Right lobe of liver (tissue), 6 donors: Measurements from ENCODE around the gene HSPA12B. TPM values are rescaled to one million over a fixed set of nuclear protein-coding genes. Genes with fewer than 3 reads are reported as not detected.

Experiments
- ATAC-seq, 4 donors: fragments of 200-7000 bp; cut with Tn5 transposase; one replicate each; pipeline ENCODE4 v1.9.1; 2020; ENCODE audit warnings: mild to moderate bottlenecking in 4 of 4, moderate library complexity in 4 of 4
- DNase-seq, 3 donors: peaks; one replicate each; pipeline ENCODE4 v3.0.0-alpha.2; 2020
- H3K27ac ChIP-seq, 3 donors: fragments of 200-600 bp; one replicate each; pipeline ENCODE4 v1.8.0; 2022
- H3K27me3 ChIP-seq, 2 donors: fragments of 200-600 bp; one replicate each; pipeline ENCODE4 v1.8.0; 2022
- H3K36me3 ChIP-seq, 4 donors: fragments of 200-600 bp; sonication (generic) in 1 of 4; one replicate each; pipeline versions ENCODE4 v1.5.1 to v1.8.0; 2017 to 2022; ENCODE audit warnings: control low read depth in 1 of 4
- H3K4me1 ChIP-seq, 4 donors: fragments of 200-600 bp; sonication (generic) in 1 of 4; one replicate each; pipeline versions ENCODE4 v1.5.1 to v1.8.0; 2017 to 2022; ENCODE audit warnings: control low read depth in 1 of 4
- H3K4me3 ChIP-seq, 3 donors: fragments of 200-600 bp; one replicate each; pipeline ENCODE4 v1.8.0; 2022
- H3K9me3 ChIP-seq, 4 donors: fragments of 200-600 bp; sonication (generic) in 1 of 4; one replicate each; pipeline versions ENCODE4 v1.5.1 to v1.8.0; 2017 to 2022; ENCODE audit warnings: control low read depth in 1 of 4
- CTCF ChIP-seq, 4 donors: fragments of 200-600 bp in 3 of 4; fragments of 450-650 bp in 1 of 4; IDR thresholded peaks; one replicate each; pipeline versions ENCODE4 v1.5.1 to v1.8.0; 2016 to 2022; ENCODE audit warnings: antibody characterized with exemption in 4 of 4, mild to moderate bottlenecking in 2 of 4
- POLR2A ChIP-seq: fragments of 450-650 bp; IDR thresholded peaks from one replicate; pipeline ENCODE4 v1.6.1; 2017; ENCODE audit warnings: antibody characterized with exemption, mild to moderate bottlenecking
- WGBS: methylation state at CpG from one replicate; pipeline ENCODE4 v1.1.6; 2018; ENCODE audit warnings: low coverage, low lambda C conversion rate; ENCODE audit not compliant: insufficient coverage; ENCODE audit errors: missing lambda C conversion rate; 5-methylcytosine and 5-hydroxymethylcytosine counted together
- intact Hi-C, 2 donors: fragments of 100-400 bp; cut with DNase I; formaldehyde crosslinking; loops; one replicate each; pipeline versions ENCODE4 v1.11.2 to v1.14.1; 2022
- total RNA-seq, 6 experiments: library from RNA; depleted of rRNA in 2 of 6; stranded (reverse); fragments of >200 nt in 2 of 6; fragmentation: NEBNext Ultra II Directional in 3 of 6; extraction: Animal tissue kit (Norgen Biotek cat#: 25700) in 3 of 6; gene quantifications; one replicate each; pipeline versions ENCODE4 v1.1.0 to v1.2.4, GENCODE V29; 2016 to 2023
- donor health status: DM: no; HTN: yes; CAD: no.
- donor health status: DM: no; HTN: no; CAD: no.
- donor health status: DM: no; HTN: no; CAD: no.
- donor health status: DM: no; HTN: yes; CAD: no.
- donor health status: DM: no; HTN: yes; CAD: no.

The HSPA12B gene
- total RNA-seq, 6 experiments from 2014 or later: 0.46 to 2.2 (median 0.97) TPM

- H3K9me3 ChIP-seq: no peaks in the 10 kb centered on the region
- H3K36me3 ChIP-seq: no peaks in the 10 kb centered on the region
- peak overlapping the region; percentile 56 to 73 (median 60) for H3K27ac ChIP-seq
- no peaks in the 10 kb centered on the region for H3K27me3 ChIP-seq
- DNase-seq (peak; percentile 68 to 78 (median 75)), ATAC-seq (peak; percentile 48 to 58 (median 57))
- WGBS: 12% methylated on average over 9 of the region's 51 CpGs
- H3K4me1 ChIP-seq: peaks cover 0 to 14% (median 4%) of the 10 kb centered on the region in 4 donors
- intact Hi-C loops: no loop called here
- peak overlapping the region; percentile 59 to 81 (median 75) for H3K4me3 ChIP-seq
- peak; percentile 34 to 56 (median 48) for TF ChIP-seq CTCF (IDR thresholded peaks at IDR 0.05)
- TF ChIP-seq POLR2A: no peak
Observed at GRCh38 chr20:3768342-3769130, 36.1 kb downstream of the HSPA12B start.

- intact Hi-C loops: loop anchor here in 1 of 2 donors (10.0 kb wide), 1 partner anchor 97 kb away; no protein-coding TSS in a partner anchor
- Histone ChIP-seq H3K27me3 (no peaks in the 10 kb centered on the region), H3K27ac (no peak overlapping the region), H3K9me3 (no peaks in the 10 kb centered on the region), H3K36me3 (no peaks in the 10 kb centered on the region), H3K4me1 (peaks cover 0 to 14% (median 4%) of the 10 kb centered on the region in 4 donors), H3K4me3 (no peak overlapping the region)
- no peak for DNase-seq
- no peak for ATAC-seq
- no peak for TF ChIP-seq POLR2A
- TF ChIP-seq CTCF (IDR thresholded peaks at IDR 0.05): no peak
- WGBS: 57% methylated on average over 6 of the region's 7 CpGs
Observed at GRCh38 chr20:3771552-3772058, 39.1 kb downstream of the HSPA12B start.

- no peak overlapping the region for H3K27ac ChIP-seq
- H3K4me3 ChIP-seq: no peak overlapping the region
- no peaks in the 10 kb centered on the region for H3K27me3 ChIP-seq
- H3K4me1 ChIP-seq: peaks cover 0 to 12% (median 0%) of the 10 kb centered on the region in 4 donors
- no peaks in the 10 kb centered on the region for H3K9me3 ChIP-seq
- DNase-seq (no peak), ATAC-seq (no peak)
- 71% methylated on average over 3 of the region's 4 CpGs for WGBS
- intact Hi-C loops: loop anchor here in 1 of 2 donors (10.0 kb wide), 1 partner anchor 101 kb away; no protein-coding TSS in a partner anchor
- H3K36me3 ChIP-seq: no peaks in the 10 kb centered on the region
- no peak for TF ChIP-seq CTCF (IDR thresholded peaks at IDR 0.05)
- no peak for TF ChIP-seq POLR2A
Observed at GRCh38 chr20:3775457-3776108, 43.1 kb downstream of the HSPA12B start.

- Histone ChIP-seq H3K27me3 (no peaks in the 10 kb centered on the region), H3K4me1 (peaks cover 0 to 21% (median 8%) of the 10 kb centered on the region in 4 donors), H3K4me3 (peak overlapping the region; percentile 43 to 54 (median 46)), H3K27ac (no peak overlapping the region), H3K36me3 (no peaks in the 10 kb centered on the region), H3K9me3 (no peaks in the 10 kb centered on the region)
- TF ChIP-seq POLR2A: no peak
- no peak for TF ChIP-seq CTCF (IDR thresholded peaks at IDR 0.05)
- DNase-seq (no peak), ATAC-seq (no peak)
- WGBS: 15% methylated on average over 9 of the region's 16 CpGs
- intact Hi-C loops: loop anchor here in 1 of 2 donors (10.0 kb wide), 1 partner anchor 103 kb away; no protein-coding TSS in a partner anchor
Observed at GRCh38 chr20:3777381-3777715, 44.9 kb downstream of the HSPA12B start.
